GM12878 (cell line): ENCODE data around the gene OSMR. TPM values are rescaled to one million over a fixed set of nuclear protein-coding genes. Genes with fewer than 3 reads are reported as not detected.

ENCODE experiments used
- ATAC-seq: fragments of 200-7000 bp; cut with Tn5 transposase; 3 replicates; pipeline ENCODE4 v1.9.1; 2020; ENCODE audit warnings: mild to moderate bottlenecking, moderate library complexity
- BruUV-seq: library from RNA; stranded (reverse); fragments of 400-500 nt; replicated peaks from 2 replicates; lab custom pipeline; 2021; lab: Mats Ljungman, UMichigan
- CTCF ChIA-PET: fragments of 300-600 bp; sonication (Branson Sonifier 250); formaldehyde crosslinking; extraction: SDS; loops from one replicate; lab custom pipeline; 2021; ENCODE audit warnings: inconsistent platforms; lab: Yijun Ruan, JAX
- POLR2A ChIA-PET: fragments of 350-600 bp; formaldehyde crosslinking; extraction: SDS; loops from one replicate; lab custom pipeline; 2021; ENCODE audit warnings: inconsistent platforms; lab: Charles Lee
- RAD21 ChIA-PET: fragments of 300-600 bp; sonication (Branson Sonifier 250); formaldehyde crosslinking; loops from one replicate; lab custom pipeline; 2023; ENCODE audit warnings: antibody characterized with exemption; ENCODE audit not compliant: unreplicated experiment; lab: Charles Lee
- SMC1A ChIA-PET: fragments of 300-600 bp; sonication (Branson Sonifier 250); formaldehyde crosslinking; loops from one replicate; lab custom pipeline; 2023; ENCODE audit not compliant: unreplicated experiment, uncharacterized antibody; lab: Charles Lee
- DNase-seq: peaks from one replicate; pipeline ENCODE4 v3.0.0-alpha.2; 2011; ENCODE audit warnings: low read depth, low spot score
- FAIRE-seq: peaks from 3 replicates; lab custom pipeline; 2011; peaks lifted over from hg19 to GRCh38; lab: Jason Lieb, UNC
- H2AFZ ChIP-seq: 2 replicates; pipeline ENCODE4 v1.6.0; 2011; ENCODE audit warnings: low read depth, low read length, control low read depth; ENCODE audit not compliant: control insufficient read depth
- H3K27ac ChIP-seq: 2 replicates; pipeline ENCODE4 v1.5.1; 2011; ENCODE audit warnings: control low read depth; ENCODE audit not compliant: control insufficient read depth, insufficient read depth
- H3K27me3 ChIP-seq, 2 experiments: replicated peaks in 1 of 2; 2 replicates each; pipeline versions ENCODE4 v1.6.0 to v1.6.1; 2011; ENCODE audit warnings: low read length in 1 of 2; ENCODE audit not compliant: control insufficient read depth in 2 of 2, insufficient read depth in 2 of 2
- H3K36me3 ChIP-seq, 2 experiments: 2 replicates each; pipeline ENCODE4 v1.5.1; 2011; ENCODE audit warnings: low read length in 1 of 2; ENCODE audit not compliant: control insufficient read depth in 2 of 2, insufficient read depth in 2 of 2
- H3K4me1 ChIP-seq: 2 replicates; pipeline ENCODE4 v1.6.1; 2011; ENCODE audit warnings: mild to moderate bottlenecking, low read length, moderate library complexity, mixed read lengths; ENCODE audit not compliant: control insufficient read depth, insufficient read depth
- H3K4me2 ChIP-seq: 2 replicates; pipeline ENCODE4 v1.6.0; 2011; ENCODE audit warnings: control low read depth; ENCODE audit not compliant: control insufficient read depth, insufficient read depth
- H3K4me3 ChIP-seq: fragments of 200-600 bp; sonication (generic); 2 replicates; pipeline ENCODE4 v1.5.1; 2016
- H3K79me2 ChIP-seq: 2 replicates; pipeline ENCODE4 v1.6.0; 2011; ENCODE audit warnings: low read length; ENCODE audit not compliant: control insufficient read depth, insufficient read depth
- H3K9ac ChIP-seq: 2 replicates; pipeline ENCODE4 v1.8.0; 2011; ENCODE audit warnings: low read length, control low read depth, mixed read lengths; ENCODE audit not compliant: control insufficient read depth, insufficient read depth
- H3K9me3 ChIP-seq: replicated peaks from 3 replicates; pipeline ENCODE4 v1.5.1; 2011; ENCODE audit warnings: mild to moderate bottlenecking, low read length; ENCODE audit not compliant: control insufficient read depth, insufficient read depth
- H4K20me1 ChIP-seq: 2 replicates; pipeline ENCODE4 v1.6.0; 2011; ENCODE audit not compliant: control insufficient read depth, insufficient read depth
- ATF7 ChIP-seq: fragments of 450-650 bp; IDR thresholded peaks from 2 replicates; pipeline ENCODE4 v1.6.1; 2016; ENCODE audit warnings: low read depth, mild to moderate bottlenecking
- CREB1 ChIP-seq: IDR thresholded peaks from 2 replicates; pipeline ENCODE4 v1.6.1; 2012; ENCODE audit warnings: low read depth, mild to moderate bottlenecking, inconsistent platforms
- GABPA ChIP-seq: IDR thresholded peaks from 2 replicates; pipeline ENCODE4 v1.6.1; 2014; ENCODE audit warnings: antibody characterized with exemption, low read depth, mild to moderate bottlenecking, inconsistent platforms
- HDGF ChIP-seq: fragments of 450-650 bp; IDR thresholded peaks from 2 replicates; pipeline ENCODE4 v1.6.1; 2016; ENCODE audit warnings: antibody characterized with exemption
- NFXL1 ChIP-seq: fragments of 450-650 bp; IDR thresholded peaks from 2 replicates; pipeline ENCODE4 v1.6.1; 2017; ENCODE audit warnings: antibody characterized with exemption, mild to moderate bottlenecking, borderline replicate concordance
- SKIL ChIP-seq: fragments of 450-650 bp; IDR thresholded peaks from 2 replicates; pipeline ENCODE4 v1.6.1; 2017; ENCODE audit warnings: mild to moderate bottlenecking, low read depth, inconsistent platforms; ENCODE audit not compliant: poor library complexity, severe bottlenecking
- SREBF1 ChIP-seq: IDR thresholded peaks from 2 replicates; pipeline ENCODE4 v1.6.1; 2012; ENCODE audit warnings: mild to moderate bottlenecking, low read length
- WGBS: methylation state at CpG from one replicate; pipeline ENCODE4 v1.1.6; 2016; ENCODE audit warnings: low lambda C conversion rate; ENCODE audit not compliant: insufficient replicate concordance, insufficient coverage; ENCODE audit errors: missing lambda C conversion rate; 5-methylcytosine and 5-hydroxymethylcytosine counted together
- in situ Hi-C: fragments of 300-500 bp; cut with MboI; formaldehyde crosslinking; loops from 9 replicates; pipeline ENCODE4 v1.14.3; 2018; ENCODE audit warnings: mixed read lengths
- intact Hi-C: fragments of 100-400 bp; cut with micrococcal nuclease; formaldehyde crosslinking; loops from one replicate; pipeline ENCODE4 v1.14.2; 2022; ENCODE audit not compliant: unreplicated experiment
- polyA plus RNA-seq, 11 experiments: library from polyadenylated mRNA; depleted of rRNA in 4 of 11; unstranded in 6 of 11; stranded (reverse) in 5 of 11; fragments of >200 nt; fragmentation: Nextera tagmentation in 4 of 11; fragmentation: Illumina TruSeq in 1 of 11; extraction: Ambion mirVana in 4 of 11; extraction: Trizol in 1 of 11; gene quantifications; 1 replicate in 1 of 11; 2 replicates in 10 of 11; pipeline versions ENCODE4 v1.2.1 to v1.2.3, GENCODE V29; 2011 to 2016; ENCODE audit warnings: inconsistent platforms in 2 of 11, missing spikeins in 2 of 11, low read depth in 1 of 11
- total RNA-seq, 4 experiments: library from RNA; depleted of rRNA in 3 of 4; stranded (reverse); fragments of >200 nt in 3 of 4; fragmentation: Illumina TruSeq in 1 of 4; extraction: Trizol in 1 of 4; gene quantifications; 2 replicates each; pipeline versions ENCODE4 v1.2.1 to v1.2.3, GENCODE V29; 2013 to 2021
- TF ChIP-seq, protein P1 (sequence below): fragments of 450-650 bp; IDR thresholded peaks from 2 replicates; pipeline ENCODE4 v1.6.1; 2017; ENCODE audit warnings: low read depth, mild to moderate bottlenecking, moderate library complexity
- TF ChIP-seq, protein P2 (sequence below): fragments of 450-650 bp; IDR thresholded peaks from 2 replicates; pipeline ENCODE4 v1.6.1; 2017; ENCODE audit warnings: antibody characterized with exemption, mild to moderate bottlenecking, moderate library complexity

The OSMR gene
- total and polyA plus RNA-seq, 10 of the 15 experiments (the other 5 are each of a cell fraction or from before 2014, with no cell fraction given) = 0.03 to 0.05 TPM; not detected in 8

DNA sequence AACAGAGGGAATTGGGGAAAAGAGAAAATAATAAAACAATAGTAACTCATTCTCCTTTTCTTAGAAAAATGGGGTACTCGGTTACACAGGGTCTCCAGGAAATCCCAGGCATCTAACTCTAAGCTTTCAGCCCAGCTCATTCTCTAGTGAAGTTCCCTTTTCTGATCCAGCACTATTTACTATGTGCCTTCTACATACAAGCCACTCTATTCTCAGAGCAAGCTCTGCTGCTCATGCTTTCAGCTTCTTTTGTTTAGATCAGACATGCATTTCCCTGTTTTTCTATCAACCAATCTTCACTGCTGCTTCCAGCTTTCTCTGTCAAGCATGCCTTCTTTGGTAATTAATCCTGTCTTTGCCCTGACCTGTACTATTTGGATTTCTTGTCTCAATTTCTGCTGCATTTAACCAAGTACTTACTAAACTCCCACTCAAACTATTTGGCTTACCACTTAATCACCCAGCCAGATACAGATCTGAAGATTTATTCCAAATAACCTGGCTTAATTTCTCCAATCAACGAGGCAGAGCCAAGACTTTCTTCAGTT, 25.3 kb downstream of the OSMR start:
- no peak overlapping the region for H3K4me2 ChIP-seq
- DNase-seq (no peak), ATAC-seq (no peak), FAIRE-seq (no peak)
- 0% methylated on average over 2 of the region's 2 CpGs for WGBS
- H3K4me3 ChIP-seq = no peak overlapping the region
- H3K4me1 ChIP-seq = no peaks in the 10 kb centered on the region
- TF ChIP-seq HDGF = no peak
- TF ChIP-seq SREBF1 = no peak
- TF ChIP-seq GABPA = no peak
- TF ChIP-seq, protein P1, sequence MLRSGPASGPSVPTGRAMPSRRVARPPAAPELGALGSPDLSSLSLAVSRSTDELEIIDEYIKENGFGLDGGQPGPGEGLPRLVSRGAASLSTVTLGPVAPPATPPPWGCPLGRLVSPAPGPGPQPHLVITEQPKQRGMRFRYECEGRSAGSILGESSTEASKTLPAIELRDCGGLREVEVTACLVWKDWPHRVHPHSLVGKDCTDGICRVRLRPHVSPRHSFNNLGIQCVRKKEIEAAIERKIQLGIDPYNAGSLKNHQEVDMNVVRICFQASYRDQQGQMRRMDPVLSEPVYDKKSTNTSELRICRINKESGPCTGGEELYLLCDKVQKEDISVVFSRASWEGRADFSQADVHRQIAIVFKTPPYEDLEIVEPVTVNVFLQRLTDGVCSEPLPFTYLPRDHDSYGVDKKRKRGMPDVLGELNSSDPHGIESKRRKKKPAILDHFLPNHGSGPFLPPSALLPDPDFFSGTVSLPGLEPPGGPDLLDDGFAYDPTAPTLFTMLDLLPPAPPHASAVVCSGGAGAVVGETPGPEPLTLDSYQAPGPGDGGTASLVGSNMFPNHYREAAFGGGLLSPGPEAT = no peak
- TF ChIP-seq ATF7 = no peak
- no peak for TF ChIP-seq NFXL1
- TF ChIP-seq, protein P2, sequence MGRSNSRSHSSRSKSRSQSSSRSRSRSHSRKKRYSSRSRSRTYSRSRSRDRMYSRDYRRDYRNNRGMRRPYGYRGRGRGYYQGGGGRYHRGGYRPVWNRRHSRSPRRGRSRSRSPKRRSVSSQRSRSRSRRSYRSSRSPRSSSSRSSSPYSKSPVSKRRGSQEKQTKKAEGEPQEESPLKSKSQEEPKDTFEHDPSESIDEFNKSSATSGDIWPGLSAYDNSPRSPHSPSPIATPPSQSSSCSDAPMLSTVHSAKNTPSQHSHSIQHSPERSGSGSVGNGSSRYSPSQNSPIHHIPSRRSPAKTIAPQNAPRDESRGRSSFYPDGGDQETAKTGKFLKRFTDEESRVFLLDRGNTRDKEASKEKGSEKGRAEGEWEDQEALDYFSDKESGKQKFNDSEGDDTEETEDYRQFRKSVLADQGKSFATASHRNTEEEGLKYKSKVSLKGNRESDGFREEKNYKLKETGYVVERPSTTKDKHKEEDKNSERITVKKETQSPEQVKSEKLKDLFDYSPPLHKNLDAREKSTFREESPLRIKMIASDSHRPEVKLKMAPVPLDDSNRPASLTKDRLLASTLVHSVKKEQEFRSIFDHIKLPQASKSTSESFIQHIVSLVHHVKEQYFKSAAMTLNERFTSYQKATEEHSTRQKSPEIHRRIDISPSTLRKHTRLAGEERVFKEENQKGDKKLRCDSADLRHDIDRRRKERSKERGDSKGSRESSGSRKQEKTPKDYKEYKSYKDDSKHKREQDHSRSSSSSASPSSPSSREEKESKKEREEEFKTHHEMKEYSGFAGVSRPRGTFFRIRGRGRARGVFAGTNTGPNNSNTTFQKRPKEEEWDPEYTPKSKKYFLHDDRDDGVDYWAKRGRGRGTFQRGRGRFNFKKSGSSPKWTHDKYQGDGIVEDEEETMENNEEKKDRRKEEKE = no peak
- TF ChIP-seq SKIL = no peak
- no peak for TF ChIP-seq CREB1
- POLR2A ChIA-PET = no interaction called here
- no peak overlapping the region for H3K27ac ChIP-seq
- no peaks in the 10 kb centered on the region for H3K79me2 ChIP-seq
- no peaks in the 10 kb centered on the region for H3K36me3 ChIP-seq
- in situ Hi-C loops (no loop called here), intact Hi-C loops (no loop called here)
- H3K9ac ChIP-seq = no peak overlapping the region
- H3K9me3 ChIP-seq = no peaks in the 10 kb centered on the region
- SMC1A ChIA-PET = no interaction called here
- H4K20me1 ChIP-seq = no peaks in the 10 kb centered on the region
- H2AFZ ChIP-seq = no peak overlapping the region
- BruUV-seq = no TSS peak
- no peaks in the 10 kb centered on the region; a peak in 1 of 4 replicates for H3K27me3 ChIP-seq
- CTCF ChIA-PET = no interaction called here
- RAD21 ChIA-PET = no interaction called here
